Measurements from ENCODE around the gene SCFD2. TPM values are rescaled to one million over a fixed set of nuclear protein-coding genes. Genes with fewer than 3 reads are reported as not detected.
"Not testable (repeated sequence)": the region's sequence is repeated elsewhere in the genome, so short reads cannot be mapped to it uniquely, and the experiment has no call there.

The SCFD2 gene
- total RNA-seq, 1 donor from 2014 or later: 14.3 TPM

DNA sequence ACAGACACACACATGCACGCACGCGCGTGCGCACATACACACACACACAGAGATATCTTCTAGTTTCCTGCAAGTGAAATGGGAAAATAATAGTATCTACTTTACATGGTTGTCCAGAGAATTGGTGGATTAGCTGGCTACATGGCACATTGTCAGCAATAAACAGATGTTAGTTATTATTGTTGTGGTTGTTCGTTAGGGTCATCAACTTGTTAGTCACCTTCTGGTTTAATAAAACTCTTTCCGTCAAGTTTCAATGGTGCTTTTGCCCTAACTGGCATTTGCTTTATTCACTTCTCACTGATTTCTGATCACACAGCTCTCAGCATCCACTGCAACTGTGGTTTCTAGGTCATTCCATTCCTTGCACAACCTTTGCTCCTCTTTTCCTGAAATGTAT, 529.2 kb downstream of the SCFD2 start:
- H3K36me3 ChIP-seq: no peaks in the 10 kb centered on the region
- intact Hi-C loops (cut with DNase I): no loop called here
- H3K27ac ChIP-seq: no peak overlapping the region
- TF ChIP-seq, protein P1, sequence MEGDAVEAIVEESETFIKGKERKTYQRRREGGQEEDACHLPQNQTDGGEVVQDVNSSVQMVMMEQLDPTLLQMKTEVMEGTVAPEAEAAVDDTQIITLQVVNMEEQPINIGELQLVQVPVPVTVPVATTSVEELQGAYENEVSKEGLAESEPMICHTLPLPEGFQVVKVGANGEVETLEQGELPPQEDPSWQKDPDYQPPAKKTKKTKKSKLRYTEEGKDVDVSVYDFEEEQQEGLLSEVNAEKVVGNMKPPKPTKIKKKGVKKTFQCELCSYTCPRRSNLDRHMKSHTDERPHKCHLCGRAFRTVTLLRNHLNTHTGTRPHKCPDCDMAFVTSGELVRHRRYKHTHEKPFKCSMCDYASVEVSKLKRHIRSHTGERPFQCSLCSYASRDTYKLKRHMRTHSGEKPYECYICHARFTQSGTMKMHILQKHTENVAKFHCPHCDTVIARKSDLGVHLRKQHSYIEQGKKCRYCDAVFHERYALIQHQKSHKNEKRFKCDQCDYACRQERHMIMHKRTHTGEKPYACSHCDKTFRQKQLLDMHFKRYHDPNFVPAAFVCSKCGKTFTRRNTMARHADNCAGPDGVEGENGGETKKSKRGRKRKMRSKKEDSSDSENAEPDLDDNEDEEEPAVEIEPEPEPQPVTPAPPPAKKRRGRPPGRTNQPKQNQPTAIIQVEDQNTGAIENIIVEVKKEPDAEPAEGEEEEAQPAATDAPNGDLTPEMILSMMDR (IDR thresholded peaks at IDR 0.05): no peak
- ATAC-seq (no peak), DNase-seq (no peak)
- no peaks in the 10 kb centered on the region for H3K9me3 ChIP-seq
- no peaks in the 10 kb centered on the region for H3K27me3 ChIP-seq
- H3K4me1 ChIP-seq: no peaks in the 10 kb centered on the region
- no peak overlapping the region for H3K4me3 ChIP-seq

DNA sequence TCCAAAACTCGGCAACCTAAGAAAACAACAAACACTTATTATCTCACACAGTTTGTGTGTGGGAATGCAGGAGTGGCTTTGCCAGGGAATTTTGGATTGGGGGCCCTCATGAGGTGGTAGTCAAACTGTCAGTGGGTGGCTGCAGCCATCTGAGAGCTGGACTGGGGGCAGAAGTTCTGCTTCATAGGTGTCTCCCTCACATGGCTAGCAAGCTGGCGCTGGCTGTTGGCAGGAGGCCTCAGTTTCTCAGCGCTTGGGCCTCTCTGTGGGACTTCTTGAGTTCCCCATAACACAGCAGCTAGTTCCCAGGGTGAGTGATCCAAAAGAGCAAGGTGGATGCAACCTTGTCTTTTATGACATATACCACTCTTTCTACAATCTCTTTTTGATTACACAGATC, 529.7 kb downstream of the SCFD2 start:
- Histone ChIP-seq H3K4me1 (no peaks in the 10 kb centered on the region), H3K27ac (no peak overlapping the region), H3K9me3 (no peaks in the 10 kb centered on the region), H3K36me3 (no peaks in the 10 kb centered on the region), H3K4me3 (no peak overlapping the region), H3K27me3 (no peaks in the 10 kb centered on the region)
- no peak for ATAC-seq
- intact Hi-C loops (cut with DNase I): no loop called here
- TF ChIP-seq, protein P1 (IDR thresholded peaks at IDR 0.05): no peak
- DNase-seq: no peak

DNA sequence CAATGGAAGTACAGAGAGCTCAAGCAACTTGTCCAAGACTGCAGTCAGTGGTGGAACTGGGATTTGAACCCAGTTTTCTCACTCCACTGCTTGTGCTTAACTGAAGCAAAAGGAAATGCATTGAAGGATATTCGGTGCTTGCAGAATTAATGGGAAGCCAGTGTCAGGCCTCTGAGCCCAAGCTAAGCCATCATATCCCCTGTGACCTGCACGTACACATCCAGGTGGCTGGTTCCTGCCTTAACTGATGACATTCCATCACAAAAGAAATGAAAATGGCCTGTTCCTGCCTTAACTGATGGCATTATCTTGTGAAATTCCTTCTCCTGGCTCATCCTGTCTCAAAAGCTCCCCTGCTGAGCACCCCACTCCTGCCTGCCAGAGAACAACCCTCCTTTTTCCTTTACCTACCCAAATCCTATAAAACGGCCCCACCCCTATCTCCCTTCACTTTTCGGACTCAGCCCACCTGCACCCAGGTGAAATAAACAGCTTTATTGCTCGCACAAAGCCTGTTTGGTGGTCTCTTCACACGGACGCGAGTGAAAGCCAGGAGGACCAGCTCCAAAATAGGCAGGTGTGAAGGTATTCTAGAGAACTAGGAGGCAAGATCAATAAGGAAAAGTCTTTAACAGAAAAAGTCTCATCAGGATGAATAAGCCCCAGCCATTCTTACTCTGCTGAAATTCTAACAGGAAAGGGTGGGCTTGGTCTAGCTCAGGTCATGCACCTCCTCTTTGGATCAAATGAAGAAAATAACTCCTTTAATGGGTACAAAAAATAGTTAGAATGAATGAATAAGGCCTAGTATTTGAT, 531.0 kb downstream of the SCFD2 start:
- H3K9me3 ChIP-seq; H3K27ac ChIP-seq; H3K27me3 ChIP-seq; H3K4me1 ChIP-seq; intact Hi-C loops (cut with DNase I); ATAC-seq; H3K36me3 ChIP-seq; H3K4me3 ChIP-seq; DNase-seq: not testable (repeated sequence)

DNA sequence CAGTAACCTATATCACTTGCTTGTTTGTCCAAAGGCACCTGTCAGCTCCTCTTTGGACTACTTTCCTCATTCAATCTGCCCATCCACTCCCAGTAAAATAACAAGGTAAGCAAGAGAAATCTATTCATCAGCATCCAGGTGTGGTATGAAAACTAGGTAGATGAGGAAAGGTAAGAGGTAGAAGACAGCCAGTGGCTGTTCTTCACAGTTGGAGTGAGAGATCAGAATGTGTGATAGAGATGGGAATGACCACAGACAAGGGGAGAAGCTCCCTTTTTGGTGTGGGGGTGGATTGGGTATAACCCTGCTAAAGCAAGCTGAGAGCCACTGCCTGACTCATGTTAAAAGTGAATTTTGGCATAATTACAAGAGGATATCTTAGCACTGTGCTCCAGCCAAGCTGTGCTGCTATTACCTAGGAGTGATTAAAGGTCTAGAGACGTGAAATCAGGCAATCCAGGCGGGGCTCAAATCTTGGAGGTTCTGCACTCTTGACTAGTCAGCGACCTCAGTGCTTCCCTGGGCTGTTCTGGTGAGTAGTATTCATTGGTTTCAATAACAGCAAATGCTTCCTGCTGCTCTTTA, 531.8 kb downstream of the SCFD2 start:
- no peaks in the 10 kb centered on the region for H3K27me3 ChIP-seq
- TF ChIP-seq, protein P1 (IDR thresholded peaks at IDR 0.05): no peak
- DNase-seq (no peak), ATAC-seq (no peak)
- H3K4me3 ChIP-seq: no peak overlapping the region
- intact Hi-C loops (cut with DNase I): no loop called here
- no peaks in the 10 kb centered on the region for H3K9me3 ChIP-seq
- no peaks in the 10 kb centered on the region for H3K36me3 ChIP-seq
- no peak overlapping the region for H3K27ac ChIP-seq
- H3K4me1 ChIP-seq: no peaks in the 10 kb centered on the region

DNA sequence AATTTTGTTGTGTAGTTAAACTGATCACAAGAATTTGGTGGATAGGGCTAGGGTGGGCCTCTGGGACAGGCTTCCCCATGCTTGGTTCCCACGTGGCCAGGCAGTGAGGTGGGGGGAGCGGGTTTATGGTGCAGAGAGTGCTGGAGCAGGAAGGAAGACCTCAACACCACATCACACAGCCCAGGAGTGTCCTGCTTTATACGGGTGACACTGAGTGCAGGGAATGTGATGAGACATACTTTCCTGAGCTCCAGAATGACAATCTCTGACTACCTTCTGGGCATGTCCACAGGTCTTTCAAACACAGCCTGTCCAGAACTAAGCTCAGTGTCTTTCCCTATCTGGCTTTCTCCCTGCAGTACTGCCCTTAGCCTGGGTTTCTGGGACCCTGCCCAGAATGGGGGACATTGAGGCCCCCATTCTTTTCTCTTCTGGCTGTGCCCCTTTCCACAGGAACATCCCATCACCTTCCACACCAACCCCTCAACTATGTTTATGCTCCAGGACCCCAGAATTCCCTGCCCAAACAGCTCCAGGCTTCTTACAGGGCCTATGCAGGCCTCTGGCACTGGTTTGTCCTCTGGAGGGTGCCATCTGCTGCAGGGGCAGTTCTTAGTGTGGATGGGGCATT, 540.3 kb downstream of the SCFD2 start:
- TF ChIP-seq, protein P1 (IDR thresholded peaks at IDR 0.05): no peak
- Histone ChIP-seq H3K27ac (no peak overlapping the region), H3K4me3 (no peak overlapping the region), H3K4me1 (no peaks in the 10 kb centered on the region), H3K36me3 (no peaks in the 10 kb centered on the region), H3K27me3 (no peaks in the 10 kb centered on the region), H3K9me3 (no peaks in the 10 kb centered on the region)
- intact Hi-C loops (cut with DNase I): no loop called here
- no peak for DNase-seq
- ATAC-seq: no peak
